Left ventricle myocardium inferior (tissue), 1 donor: ENCODE results near the gene ARHGAP24. TPM values are rescaled to one million over a fixed set of nuclear protein-coding genes. Genes with fewer than 3 reads are reported as not detected.
"Not testable (repeated sequence)": the region's sequence is repeated elsewhere in the genome, so short reads cannot be mapped to it uniquely, and the experiment has no call there.

Source experiments
- DNase-seq: peaks from one replicate; pipeline ENCODE4 v3.0.0-alpha.2; 2020
- H3K27ac ChIP-seq: fragments of 200-600 bp; replicated peaks from 2 replicates; pipeline ENCODE4 v1.8.0; 2021
- H3K27me3 ChIP-seq: fragments of 200-600 bp; 2 replicates; pipeline ENCODE4 v1.8.0; 2021; ENCODE audit warnings: low read depth
- H3K36me3 ChIP-seq: fragments of 200-600 bp; 2 replicates; pipeline ENCODE4 v1.8.0; 2021
- H3K4me1 ChIP-seq: fragments of 200-600 bp; 2 replicates; pipeline ENCODE4 v1.8.0; 2021
- H3K4me3 ChIP-seq: fragments of 200-600 bp; 2 replicates; pipeline ENCODE4 v1.8.0; 2021; ENCODE audit warnings: mild to moderate bottlenecking, moderate library complexity
- H3K9me3 ChIP-seq: fragments of 200-600 bp; replicated peaks from 2 replicates; pipeline ENCODE4 v1.8.0; 2021
- CTCF ChIP-seq: fragments of 200-600 bp; IDR thresholded peaks from 2 replicates; pipeline ENCODE4 v1.8.0; 2021; ENCODE audit warnings: antibody characterized with exemption, mild to moderate bottlenecking, borderline replicate concordance
- intact Hi-C: fragments of 100-400 bp; cut with micrococcal nuclease; formaldehyde crosslinking; loops from one replicate; pipeline ENCODE4 v1.11.0; 2022
- total RNA-seq: library from RNA; stranded (reverse); fragmentation: NEBNext Ultra II Directional; extraction: Animal tissue kit (Norgen Biotek cat#: 25700); gene quantifications from one replicate; pipeline ENCODE4 v1.2.1, GENCODE V29; 2021
- donor health status: DM: no; HTN: yes; CAD: no; lungs with severe emphysema.

Gene ARHGAP24
- total RNA-seq, 1 donor from 2014 or later = 13.7 TPM

GRCh38 chr4:85512446-85513205 lies 37.7 kb downstream of the ARHGAP24 start:
- no peak for TF ChIP-seq CTCF
- Histone ChIP-seq H3K4me1 (peaks cover 49% of the 10 kb centered on the region), H3K36me3 (no peaks in the 10 kb centered on the region), H3K4me3 (no peak overlapping the region), H3K27ac (no peak overlapping the region), H3K27me3 (no peaks in the 10 kb centered on the region), H3K9me3 (no peaks in the 10 kb centered on the region)
- no peak for DNase-seq
- intact Hi-C loops = no loop called here

DNA sequence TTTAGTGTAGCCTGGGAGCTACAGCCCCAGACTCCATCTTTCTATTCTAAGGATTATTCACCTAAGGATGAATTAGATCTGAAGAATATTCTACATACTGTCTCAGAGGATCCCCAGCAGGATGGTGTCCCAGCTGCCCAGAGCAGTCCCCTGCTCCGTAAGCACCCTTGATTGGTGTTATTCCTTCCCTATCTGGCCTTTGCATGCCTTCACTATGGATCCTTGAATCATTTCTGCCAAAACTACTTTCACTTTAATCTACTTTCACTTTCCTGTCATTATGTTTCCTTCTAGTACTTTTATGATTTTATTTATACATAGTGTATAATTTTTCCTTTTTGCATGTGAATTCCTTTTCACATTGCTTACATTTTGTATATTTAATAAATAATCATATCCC lies 39.2 kb downstream of the ARHGAP24 start:
- Histone ChIP-seq H3K4me3 (peak overlapping the region; percentile 46), H3K36me3 (no peaks in the 10 kb centered on the region), H3K9me3 (no peaks in the 10 kb centered on the region), H3K27ac (no peak overlapping the region), H3K4me1 (peaks cover 50% of the 10 kb centered on the region), H3K27me3 (no peaks in the 10 kb centered on the region)
- no peak for DNase-seq
- no peak for TF ChIP-seq CTCF
- intact Hi-C loops = no loop called here

- Histone ChIP-seq H3K27me3 (no peaks in the 10 kb centered on the region), H3K4me3 (peak overlapping the region; percentile 46), H3K9me3 (no peaks in the 10 kb centered on the region), H3K36me3 (no peaks in the 10 kb centered on the region), H3K4me1 (peaks cover 46% of the 10 kb centered on the region), H3K27ac (peak overlapping the region; percentile 26)
- TF ChIP-seq CTCF = no peak
- intact Hi-C loops = no loop called here
- DNase-seq = no peak
Observed at GRCh38 chr4:85514783-85515182, 39.8 kb downstream of the ARHGAP24 start.

DNA sequence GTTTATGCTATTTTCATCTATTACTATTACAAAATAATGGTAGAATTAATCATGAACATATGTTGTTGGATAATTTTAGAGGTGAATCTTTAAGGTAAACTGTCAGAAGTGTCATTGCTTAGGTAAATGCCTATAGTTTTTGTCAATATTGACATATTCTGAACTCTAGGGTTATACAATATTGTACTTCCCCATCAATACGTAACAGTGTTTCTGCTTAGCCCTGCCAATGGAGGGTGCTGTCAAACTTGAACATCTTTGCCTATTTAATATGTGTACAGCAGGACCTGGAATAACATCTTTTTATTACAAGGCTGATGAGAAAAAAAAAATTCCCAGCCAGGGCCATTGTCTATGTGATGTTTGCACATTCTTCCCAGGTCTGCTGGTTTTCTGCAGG lies 40.8 kb downstream of the ARHGAP24 start:
- Histone ChIP-seq H3K4me1 (peaks cover 40% of the 10 kb centered on the region), H3K36me3 (no peaks in the 10 kb centered on the region), H3K27ac (no peak overlapping the region), H3K4me3 (no peak overlapping the region), H3K9me3 (no peaks in the 10 kb centered on the region), H3K27me3 (no peaks in the 10 kb centered on the region)
- no peak for TF ChIP-seq CTCF
- intact Hi-C loops = no loop called here
- DNase-seq = no peak

GRCh38 chr4:85518526-85518925 lies 43.6 kb downstream of the ARHGAP24 start:
- H3K4me3 ChIP-seq = not testable (repeated sequence)

More at GRCh38 chr4:85518526-85518925, 43.6 kb downstream of the ARHGAP24 start:
- DNase-seq, H3K27me3 ChIP-seq, H3K9me3 ChIP-seq, intact Hi-C loops, H3K27ac ChIP-seq, H3K36me3 ChIP-seq: not testable (repeated sequence)
- peaks cover 38% of the 10 kb centered on the region for H3K4me1 ChIP-seq
